GM13976 (cell line): Measurements from ENCODE around the gene SEC22C.
A peak's percentile ranks its signal among the peaks of the same experiment; 100 is the strongest.
"Not testable (repeated sequence)": the region's sequence is repeated elsewhere in the genome, so short reads cannot be mapped to it uniquely, and the experiment has no call there.

ENCODE experiments used
- DNase-seq: peaks from one replicate; pipeline ENCODE4 v3.0.0; 2012; ENCODE audit warnings: low spot score
- CTCF ChIP-seq: IDR thresholded peaks from 2 replicates; pipeline ENCODE4 v1.5.1; 2012; ENCODE audit warnings: borderline replicate concordance, mild to moderate bottlenecking; ENCODE audit not compliant: insufficient read depth; ENCODE audit errors: extremely low read depth, missing control alignments, control extremely low read depth
- in situ Hi-C: fragments of 300-500 bp; cut with MboI; formaldehyde crosslinking; loops from one replicate; pipeline ENCODE4 v1.12.0; 2022; ENCODE audit warnings: low sequenced_read_pairs, mixed read lengths, inconsistent platforms; ENCODE audit not compliant: unreplicated experiment

The SEC22C gene

GRCh38 chr3:42562047-42562907, 19.5 kb downstream of the SEC22C start:
- no peak for TF ChIP-seq CTCF
- in situ Hi-C loops: no loop called here
- DNase-seq: no peak

- in situ Hi-C loops: no loop called here
- TF ChIP-seq CTCF: peak; percentile 19
- no peak for DNase-seq
Measured at GRCh38 chr3:42557854-42558253, 23.9 kb downstream of the SEC22C start.

GRCh38 chr3:42556817-42557216, 24.9 kb downstream of the SEC22C start:
- in situ Hi-C loops: not testable (repeated sequence)

GRCh38 chr3:42556089-42556632, 25.6 kb downstream of the SEC22C start:
- in situ Hi-C loops: no loop called here
- no peak for TF ChIP-seq CTCF

More at GRCh38 chr3:42556817-42557216, 24.9 kb downstream of the SEC22C start:
- DNase-seq: not testable (repeated sequence)

GRCh38 chr3:42552830-42553229, 28.9 kb downstream of the SEC22C start:
- TF ChIP-seq CTCF: no peak
- in situ Hi-C loops: no loop called here
- DNase-seq: no peak

More at GRCh38 chr3:42556089-42556632, 25.6 kb downstream of the SEC22C start:
- DNase-seq: no peak

- no peak for TF ChIP-seq CTCF
- in situ Hi-C loops: no loop called here
- DNase-seq: no peak
Measured at GRCh38 chr3:42550250-42550649, 31.5 kb downstream of the SEC22C start.

GRCh38 chr3:42549131-42549530, 32.6 kb downstream of the SEC22C start:
- no peak for TF ChIP-seq CTCF
- no peak for DNase-seq
- in situ Hi-C loops: no loop called here
